ENCODE measurements around the gene TNP1. TPM values are rescaled to one million over a fixed set of nuclear protein-coding genes. Genes with fewer than 3 reads are reported as not detected.
A peak's percentile ranks its signal among the peaks of the same experiment; 100 is the strongest.

The TNP1 gene, protein sequence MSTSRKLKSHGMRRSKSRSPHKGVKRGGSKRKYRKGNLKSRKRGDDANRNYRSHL
- total RNA-seq: not detected

DNA sequence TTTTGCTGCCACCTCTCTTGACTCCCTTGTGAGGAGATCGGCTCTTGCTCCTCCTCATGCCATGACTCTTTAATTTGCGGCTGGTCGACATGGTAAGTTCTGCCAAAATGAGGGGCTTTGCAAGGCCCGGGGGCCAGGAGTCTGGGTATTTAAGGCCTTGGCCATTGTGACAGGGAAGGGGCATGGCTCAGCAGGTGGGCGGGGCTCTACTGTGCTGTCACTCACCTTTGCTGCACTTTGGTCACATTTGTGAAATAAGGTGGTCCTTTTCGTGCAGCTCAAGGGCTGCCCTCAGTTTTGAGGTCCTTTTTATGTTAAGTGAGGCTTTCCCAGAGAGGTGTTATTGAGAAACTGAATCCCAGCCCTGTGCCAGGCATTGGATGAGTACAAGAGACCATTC is at the start of gene TNP1:
Gene TNP1, minus strand, starts transcription at position 121 of the 400 bp plus-strand sequence. Its CDS starts 30 bp downstream, at position 91.
- Mint-ChIP-seq H3K27ac (no peak within 1 kb of the TSS), H3K4me3 (peak within 1 kb of the TSS; percentile 18 to 33), H3K27me3 (ENCODE audit: low read depth) (no peaks in the 10 kb centered on the region), H3K9me3 (no peaks in the 10 kb centered on the region), H3K36me3 (ENCODE audit: insufficient read depth in 2 of 2) (no peaks in the 10 kb centered on the region), H3K4me1 (ENCODE audit: low read depth) (peaks cover 25% of the 10 kb centered on the region)
- DNase-seq: no peak
- ATAC-seq (replicated peaks in 1 of 2): no peak

DNA sequence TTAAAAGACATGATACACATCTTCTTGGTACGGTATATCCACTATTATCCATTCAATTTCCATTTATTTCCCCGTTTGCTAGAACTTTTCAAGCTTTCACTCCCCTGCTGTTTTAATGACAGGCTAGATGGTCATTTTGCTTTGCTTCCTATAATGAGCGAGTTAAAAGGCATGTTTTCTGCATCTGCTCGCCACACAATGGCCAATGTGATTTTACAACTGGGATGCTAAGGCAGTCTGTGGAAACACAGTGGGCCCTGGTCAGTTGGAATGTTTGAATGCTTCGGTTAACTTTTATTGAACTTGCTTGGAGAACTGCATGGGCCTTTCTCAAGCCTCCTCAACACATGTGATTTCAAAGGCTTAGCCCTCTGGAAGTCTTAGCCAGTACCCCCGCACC is 48.4 kb upstream of the TNP1 start:
- ATAC-seq (replicated peaks in 1 of 2) (no peak), DNase-seq (no peak)
- Mint-ChIP-seq H3K4me1 (ENCODE audit: low read depth) (no peaks in the 10 kb centered on the region), H3K4me3 (no peak overlapping the region), H3K27ac (no peak overlapping the region), H3K36me3 (ENCODE audit: insufficient read depth in 2 of 2) (peaks cover 0 to 4% of the 10 kb centered on the region in 2 donors), H3K27me3 (ENCODE audit: low read depth) (no peaks in the 10 kb centered on the region), H3K9me3 (peaks cover 0 to 1% of the 10 kb centered on the region in 2 donors)

DNA sequence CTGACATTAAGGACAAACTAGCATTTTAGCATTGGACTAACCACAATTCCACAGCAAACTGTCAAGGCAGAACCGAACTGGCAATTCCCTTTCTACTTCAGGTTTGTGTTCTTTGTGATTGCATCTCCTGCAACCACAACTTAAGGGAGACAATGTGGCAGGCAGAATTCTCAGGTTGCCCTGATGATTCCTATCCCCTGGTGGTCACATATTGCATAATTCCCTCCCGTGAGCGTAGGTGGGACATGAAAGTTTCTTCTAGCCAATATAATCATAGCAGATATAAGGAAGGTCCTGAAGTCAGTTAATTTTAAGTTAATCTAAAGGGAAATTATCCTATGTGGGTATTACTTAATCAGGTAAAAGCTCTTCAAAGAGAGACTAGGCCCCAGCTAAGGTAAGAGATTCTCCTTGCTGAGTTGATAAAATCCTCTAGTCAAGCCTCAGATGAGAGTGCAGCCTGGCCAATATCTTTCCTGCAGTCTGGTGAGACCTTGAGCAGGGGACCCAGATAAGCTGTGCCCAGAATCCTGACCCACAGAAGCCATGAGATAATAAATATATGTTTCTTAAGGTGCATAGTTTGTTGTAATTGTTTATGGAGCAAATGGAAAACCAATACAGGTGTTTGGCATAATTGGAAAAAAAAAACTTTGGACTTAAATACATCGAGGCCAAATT is 45.9 kb upstream of the TNP1 start:
- no peaks in the 10 kb centered on the region for H3K4me1 Mint-ChIP-seq (ENCODE audit: low read depth)
- no peak overlapping the region for H3K27ac Mint-ChIP-seq
- H3K27me3 Mint-ChIP-seq (ENCODE audit: low read depth): no peaks in the 10 kb centered on the region
- ATAC-seq (replicated peaks in 1 of 2) (no peak), DNase-seq (no peak)
- H3K9me3 Mint-ChIP-seq: peaks cover 9 to 10% of the 10 kb centered on the region in 2 donors
- peaks cover 4 to 6% of the 10 kb centered on the region in 2 donors for H3K36me3 Mint-ChIP-seq (ENCODE audit: insufficient read depth in 2 of 2)
- H3K4me3 Mint-ChIP-seq: no peak overlapping the region

DNA sequence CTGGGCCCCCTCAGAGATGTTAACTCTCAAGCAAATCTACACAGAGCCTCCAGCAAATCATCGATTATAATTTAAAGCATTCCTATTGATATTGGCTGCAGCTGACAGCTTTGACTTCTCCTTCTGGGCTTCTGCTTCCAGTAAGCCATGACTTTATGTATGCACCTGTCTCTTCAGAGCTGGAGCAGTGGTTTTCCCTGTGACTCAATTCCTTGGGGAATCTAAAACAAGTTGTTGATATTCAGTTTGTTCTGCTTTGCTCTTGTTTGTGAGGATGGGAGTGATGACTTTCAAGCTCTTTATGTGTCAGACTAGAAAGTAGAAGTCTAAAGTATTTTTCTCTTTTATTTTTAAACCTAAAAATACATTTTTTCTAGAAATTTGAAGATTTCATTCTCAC is 45.1 kb upstream of the TNP1 start:
- no peak overlapping the region for H3K27ac Mint-ChIP-seq
- peaks cover 10 to 12% of the 10 kb centered on the region in 2 donors for H3K9me3 Mint-ChIP-seq
- H3K4me3 Mint-ChIP-seq: no peak overlapping the region
- no peaks in the 10 kb centered on the region for H3K27me3 Mint-ChIP-seq (ENCODE audit: low read depth)
- ATAC-seq (replicated peaks in 1 of 2): no peak
- DNase-seq: no peak
- no peaks in the 10 kb centered on the region for H3K4me1 Mint-ChIP-seq (ENCODE audit: low read depth)
- peaks cover 6 to 7% of the 10 kb centered on the region in 2 donors for H3K36me3 Mint-ChIP-seq (ENCODE audit: insufficient read depth in 2 of 2)

DNA sequence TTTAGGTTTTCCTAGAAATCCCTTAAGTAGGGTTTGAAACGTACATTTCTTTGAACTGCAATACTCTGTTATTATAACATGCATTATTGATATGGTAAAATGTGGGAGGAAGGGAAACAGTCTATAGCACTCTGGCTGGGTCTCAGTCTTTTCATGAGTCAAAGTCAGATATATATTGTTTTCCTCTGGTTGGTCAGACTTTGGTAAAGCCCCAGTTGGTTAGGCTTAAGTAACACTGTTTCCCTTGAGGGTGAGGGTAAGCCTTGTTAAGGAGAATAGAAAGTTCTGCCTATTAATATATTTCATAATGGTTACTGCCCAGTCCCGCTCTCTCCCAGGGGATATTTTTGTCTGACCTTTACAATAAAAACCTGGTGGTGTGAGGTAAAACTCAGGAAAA is 44.7 kb upstream of the TNP1 start:
- H3K4me3 Mint-ChIP-seq: no peak overlapping the region
- peaks cover 12% of the 10 kb centered on the region in 2 donors for H3K9me3 Mint-ChIP-seq
- H3K27me3 Mint-ChIP-seq (ENCODE audit: low read depth): no peaks in the 10 kb centered on the region
- ATAC-seq (replicated peaks in 1 of 2): no peak
- DNase-seq: no peak
- no peaks in the 10 kb centered on the region for H3K4me1 Mint-ChIP-seq (ENCODE audit: low read depth)
- H3K27ac Mint-ChIP-seq: no peak overlapping the region
- H3K36me3 Mint-ChIP-seq (ENCODE audit: insufficient read depth in 2 of 2): peaks cover 6 to 7% of the 10 kb centered on the region in 2 donors

DNA sequence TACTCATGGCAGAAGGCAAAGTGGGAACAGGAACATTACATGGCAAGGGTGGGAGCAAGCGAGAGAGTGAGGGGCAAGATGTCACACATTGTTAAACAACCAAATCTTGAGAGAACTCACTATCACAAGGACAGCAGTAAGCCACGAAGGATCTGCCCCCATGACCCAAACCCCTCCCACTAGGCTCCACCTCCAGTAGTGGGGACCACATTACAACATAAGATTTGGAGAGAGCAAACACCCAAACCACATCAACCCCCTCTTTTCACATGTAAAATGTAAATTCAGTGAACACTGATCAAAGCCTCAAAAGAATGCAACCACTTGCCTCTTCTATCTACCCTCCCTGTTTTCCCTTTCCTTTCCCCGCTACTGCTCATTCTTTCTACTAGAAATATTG is 43.6 kb upstream of the TNP1 start:
- ATAC-seq (replicated peaks in 1 of 2): no peak

DNA sequence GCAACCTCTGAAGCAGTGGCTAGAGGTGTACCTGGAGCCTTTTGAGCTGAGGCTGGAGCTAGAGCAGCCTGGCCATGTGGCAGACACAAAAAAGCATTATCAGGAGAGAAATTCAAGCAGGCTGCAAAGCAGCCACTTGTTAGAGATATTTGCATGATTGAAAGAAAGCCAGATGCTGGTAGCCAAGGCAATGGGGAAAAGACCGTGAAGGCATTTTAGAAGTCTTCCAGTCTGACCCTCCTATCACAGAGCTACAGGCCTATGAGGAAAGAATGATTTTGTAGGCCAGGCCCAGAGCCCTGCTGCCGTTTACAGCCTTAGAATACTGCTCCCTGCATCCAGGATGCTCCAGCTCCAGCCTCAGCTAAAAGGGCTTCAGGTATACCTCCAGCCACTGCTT is 41.4 kb upstream of the TNP1 start:
- no peak overlapping the region for H3K27ac Mint-ChIP-seq
- H3K4me1 Mint-ChIP-seq (ENCODE audit: low read depth): peaks cover 8% of the 10 kb centered on the region
- no peak overlapping the region for H3K4me3 Mint-ChIP-seq
- DNase-seq (no peak), ATAC-seq (replicated peaks in 1 of 2) (no peak)
- H3K27me3 Mint-ChIP-seq (ENCODE audit: low read depth): no peaks in the 10 kb centered on the region
- H3K9me3 Mint-ChIP-seq: peaks cover 12% of the 10 kb centered on the region in 2 donors
- H3K36me3 Mint-ChIP-seq (ENCODE audit: insufficient read depth in 2 of 2): peaks cover 6 to 10% of the 10 kb centered on the region in 2 donors

More for the DNA sequence above, 43.6 kb upstream of the TNP1 start:
- no peak overlapping the region for H3K4me3 Mint-ChIP-seq
- no peaks in the 10 kb centered on the region for H3K4me1 Mint-ChIP-seq (ENCODE audit: low read depth)
- peaks cover 6 to 10% of the 10 kb centered on the region in 2 donors for H3K36me3 Mint-ChIP-seq (ENCODE audit: insufficient read depth in 2 of 2)
- H3K27ac Mint-ChIP-seq: no peak overlapping the region
- H3K9me3 Mint-ChIP-seq: peaks cover 12% of the 10 kb centered on the region in 2 donors
- no peak for DNase-seq
- H3K27me3 Mint-ChIP-seq (ENCODE audit: low read depth): no peaks in the 10 kb centered on the region

DNA sequence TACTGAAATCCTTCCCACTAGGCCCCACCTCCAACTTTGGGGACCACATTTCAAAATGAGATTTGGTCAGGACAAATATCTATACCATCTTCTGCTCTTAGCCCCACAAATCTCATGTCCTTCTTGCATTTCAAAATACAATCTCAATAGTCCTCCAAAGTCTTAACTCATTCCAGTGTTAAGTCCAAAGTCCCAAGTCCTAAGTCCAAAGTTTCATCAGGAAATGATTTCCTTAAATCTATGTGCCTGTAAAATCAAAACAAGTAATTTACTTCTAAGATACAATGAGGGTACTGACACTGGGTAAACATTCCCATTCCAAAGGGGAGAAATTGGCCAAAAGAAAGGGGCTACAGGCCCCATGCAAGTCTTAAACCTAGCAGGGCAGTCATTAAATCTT is 40.5 kb upstream of the TNP1 start:
- Mint-ChIP-seq H3K9me3 (peaks cover 12% of the 10 kb centered on the region in 2 donors), H3K4me3 (no peak overlapping the region), H3K36me3 (ENCODE audit: insufficient read depth in 2 of 2) (peaks cover 6 to 10% of the 10 kb centered on the region in 2 donors), H3K27ac (no peak overlapping the region), H3K4me1 (ENCODE audit: low read depth) (peaks cover 8% of the 10 kb centered on the region), H3K27me3 (ENCODE audit: low read depth) (no peaks in the 10 kb centered on the region)
- no peak for DNase-seq
- ATAC-seq (replicated peaks in 1 of 2): no peak

DNA sequence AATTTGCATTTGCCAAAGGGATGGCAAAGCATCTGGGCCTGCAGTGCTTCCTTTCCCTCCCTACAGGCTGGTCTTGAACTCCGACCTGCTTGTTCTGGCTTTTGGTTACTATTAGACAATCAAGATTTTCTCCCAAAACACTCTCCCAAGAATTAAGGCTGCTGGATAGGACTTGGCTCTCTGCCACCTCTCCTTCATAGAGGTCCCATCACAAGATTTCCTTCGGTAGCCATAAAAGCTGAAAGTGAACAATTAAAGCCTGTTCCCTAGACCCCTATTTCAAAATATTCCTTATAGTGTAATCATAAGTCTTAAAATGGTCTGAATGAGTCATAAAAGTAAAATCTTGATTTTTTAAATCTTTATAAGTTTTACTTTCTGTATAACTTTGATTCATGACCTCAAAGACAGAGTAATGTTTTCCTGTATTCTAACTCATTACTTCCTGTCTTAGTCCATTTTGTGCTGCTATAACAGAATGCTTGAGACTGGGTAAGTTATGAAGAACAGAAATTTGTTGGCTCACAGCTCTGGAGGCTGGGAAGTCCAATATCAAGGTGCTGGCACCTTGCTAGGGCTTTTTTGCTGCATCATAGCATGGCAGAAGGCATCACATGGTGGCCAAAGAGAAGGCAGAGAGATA is 37.8 kb upstream of the TNP1 start:
- DNase-seq (no peak), ATAC-seq (replicated peaks in 1 of 2) (peak; percentile 47 to 61)
- peaks cover 8% of the 10 kb centered on the region for H3K4me1 Mint-ChIP-seq (ENCODE audit: low read depth)
- no peaks in the 10 kb centered on the region for H3K27me3 Mint-ChIP-seq (ENCODE audit: low read depth)
- H3K4me3 Mint-ChIP-seq: no peak overlapping the region
- no peak overlapping the region for H3K27ac Mint-ChIP-seq
- H3K9me3 Mint-ChIP-seq: peaks cover 4 to 8% of the 10 kb centered on the region in 2 donors
- peaks cover 2 to 5% of the 10 kb centered on the region in 2 donors for H3K36me3 Mint-ChIP-seq (ENCODE audit: insufficient read depth in 2 of 2)

DNA sequence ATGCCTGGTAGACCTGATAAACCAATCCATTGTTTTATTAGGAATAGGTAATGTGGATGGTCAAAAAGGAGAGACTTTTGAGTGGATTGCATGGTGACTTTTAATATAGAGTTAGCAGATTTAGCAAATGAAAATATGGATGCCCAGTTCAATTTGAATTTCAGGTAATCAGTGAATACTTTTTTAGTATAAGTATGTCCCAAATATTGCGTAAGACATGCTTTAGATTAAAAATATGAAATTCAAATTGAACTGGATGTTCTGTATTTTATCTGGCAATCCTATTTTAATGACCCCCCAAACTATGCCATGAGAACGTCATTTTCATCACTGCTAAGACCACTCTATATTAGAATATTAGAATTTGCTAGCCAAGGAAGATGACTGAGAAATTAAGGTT is 30.3 kb upstream of the TNP1 start:
- no peak for ATAC-seq (replicated peaks in 1 of 2)
- Mint-ChIP-seq H3K4me3 (no peak overlapping the region), H3K36me3 (ENCODE audit: insufficient read depth in 2 of 2) (no peaks in the 10 kb centered on the region), H3K9me3 (peaks cover 0 to 2% of the 10 kb centered on the region in 2 donors), H3K4me1 (ENCODE audit: low read depth) (no peaks in the 10 kb centered on the region), H3K27ac (no peak overlapping the region), H3K27me3 (ENCODE audit: low read depth) (peaks cover 9% of the 10 kb centered on the region)
- no peak for DNase-seq

DNA sequence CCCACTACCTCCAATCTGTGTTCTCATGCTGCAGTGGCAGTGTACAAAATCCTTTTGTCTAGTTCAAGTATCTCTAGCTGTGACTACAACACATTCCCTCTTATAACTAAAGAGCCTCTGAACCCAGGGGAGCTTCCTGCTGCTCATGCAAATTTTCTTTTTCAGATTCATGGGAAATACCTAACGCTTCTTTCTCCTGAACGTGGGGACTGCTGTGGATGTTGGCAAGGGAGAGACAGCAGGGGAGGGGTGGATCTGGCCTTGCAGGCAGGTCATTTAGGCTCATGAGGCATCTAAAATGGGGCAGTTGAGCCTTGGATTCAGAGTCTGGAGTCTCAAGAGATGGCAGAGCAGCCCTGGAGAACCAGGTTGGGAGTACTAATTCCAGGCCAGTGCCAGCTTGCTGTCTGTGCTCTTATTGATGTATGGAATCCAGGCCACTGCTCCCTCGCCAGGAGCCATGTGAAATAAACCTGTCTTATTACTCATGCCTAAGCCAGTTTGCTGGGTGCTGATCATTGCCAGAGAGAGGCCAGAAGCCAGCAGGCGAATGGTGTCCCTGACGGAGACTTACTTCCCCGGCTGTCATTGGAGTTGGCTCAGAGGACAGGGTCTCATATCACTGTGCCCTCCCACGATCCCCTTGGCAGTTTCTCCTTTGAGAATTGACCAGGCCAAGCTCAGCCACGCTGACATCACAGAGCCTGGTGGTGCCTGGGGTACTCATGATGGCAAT is 29.2 kb upstream of the TNP1 start:
- H3K4me3 Mint-ChIP-seq: no peak overlapping the region
- no peaks in the 10 kb centered on the region for H3K4me1 Mint-ChIP-seq (ENCODE audit: low read depth)
- H3K27ac Mint-ChIP-seq: no peak overlapping the region
- H3K27me3 Mint-ChIP-seq (ENCODE audit: low read depth): peaks cover 9% of the 10 kb centered on the region
- ATAC-seq (replicated peaks in 1 of 2) (no peak), DNase-seq (no peak)
- no peaks in the 10 kb centered on the region for H3K36me3 Mint-ChIP-seq (ENCODE audit: insufficient read depth in 2 of 2)
- peaks cover 0 to 2% of the 10 kb centered on the region in 2 donors for H3K9me3 Mint-ChIP-seq

DNA sequence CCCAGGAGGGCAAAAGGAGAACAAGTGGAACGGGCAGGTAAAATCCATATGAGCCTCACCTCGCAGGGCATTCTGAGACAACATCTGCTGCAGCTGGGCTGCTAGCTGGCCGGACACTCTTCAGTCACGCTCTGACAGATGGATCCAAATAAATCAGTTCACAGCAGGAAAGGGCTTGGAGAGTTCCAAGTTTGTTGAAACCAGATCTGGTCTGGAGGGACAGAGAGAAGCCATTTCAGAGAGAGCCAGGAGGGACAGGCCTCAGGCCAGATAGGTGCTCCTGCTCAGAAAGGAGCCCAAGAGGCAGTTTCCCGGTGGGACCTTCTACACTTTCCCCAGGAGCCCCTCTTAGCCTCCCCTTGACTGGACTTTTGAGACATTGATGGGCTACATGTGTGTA is 28.2 kb upstream of the TNP1 start:
- no peaks in the 10 kb centered on the region for H3K36me3 Mint-ChIP-seq (ENCODE audit: insufficient read depth in 2 of 2)
- H3K4me3 Mint-ChIP-seq: no peak overlapping the region
- peaks cover 9% of the 10 kb centered on the region for H3K27me3 Mint-ChIP-seq (ENCODE audit: low read depth)
- no peak overlapping the region for H3K27ac Mint-ChIP-seq
- DNase-seq (no peak), ATAC-seq (replicated peaks in 1 of 2) (no peak)
- peaks cover 0 to 2% of the 10 kb centered on the region in 2 donors for H3K9me3 Mint-ChIP-seq
- no peaks in the 10 kb centered on the region for H3K4me1 Mint-ChIP-seq (ENCODE audit: low read depth)

DNA sequence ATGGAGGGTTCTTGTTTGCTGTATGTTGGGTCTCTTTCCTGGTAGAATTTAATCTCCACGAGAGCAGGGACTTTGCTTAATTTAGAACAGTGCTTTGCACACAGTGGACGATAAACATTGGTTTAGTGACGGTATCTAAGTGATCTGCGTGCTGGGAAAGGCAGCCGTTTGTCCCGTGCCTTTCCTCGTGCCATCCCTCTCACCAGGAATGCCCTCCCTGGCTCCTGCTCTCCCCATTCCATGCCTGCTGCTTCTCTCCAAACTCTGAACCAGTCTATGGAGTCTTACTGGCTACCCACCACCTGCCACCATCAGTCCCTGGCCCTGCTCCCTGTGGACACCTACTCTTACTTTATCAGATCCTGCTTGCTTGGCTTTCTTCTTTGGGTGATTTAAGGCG is 27.3 kb upstream of the TNP1 start:
- ATAC-seq (replicated peaks in 1 of 2) (no peak), DNase-seq (no peak)
- Mint-ChIP-seq H3K27ac (no peak overlapping the region), H3K36me3 (ENCODE audit: insufficient read depth in 2 of 2) (no peaks in the 10 kb centered on the region), H3K27me3 (ENCODE audit: low read depth) (peaks cover 9% of the 10 kb centered on the region), H3K4me1 (ENCODE audit: low read depth) (no peaks in the 10 kb centered on the region), H3K4me3 (no peak overlapping the region), H3K9me3 (peaks cover 0 to 2% of the 10 kb centered on the region in 2 donors)

All from activated T-cell treated with anti-CD3 and anti-CD28 coated beads, Interleukin-2, amount 50 U/mL, for 72 hours (primary cell).